K562 (cell line): ENCODE results near the gene LOC128125822.

Source experiments
- ATF1 ChIP-seq, 2 experiments: fragments of 450-650 bp in 1 of 2; IDR thresholded peaks; 2 replicates each; pipeline ENCODE4 v1.6.1; 2016; ENCODE audit warnings: missing compliant biosample characterization in 1 of 2, missing genetic modification characterization in 1 of 2
- FOSL1 ChIP-seq: fragments of 200-800 bp; sonication (Bioruptor generic); conservative IDR thresholded peaks from 2 replicates; pipeline ENCODE4 v1.6.1; 2016; ENCODE audit warnings: missing genetic modification characterization, missing compliant biosample characterization
- GATAD2A ChIP-seq: fragments of 450-650 bp; IDR thresholded peaks from 2 replicates; pipeline ENCODE4 v1.6.1; 2017
- HDAC2 ChIP-seq: fragments of 450-650 bp; IDR thresholded peaks from 2 replicates; pipeline ENCODE4 v1.6.1; 2016; ENCODE audit warnings: mild to moderate bottlenecking
- HEY1 ChIP-seq: fragments of 250-450 bp; sonication (Bioruptor Pico); IDR thresholded peaks from 2 replicates; pipeline ENCODE4 v1.5.0; 2020; ENCODE audit warnings: mild to moderate bottlenecking, moderate library complexity, borderline replicate concordance
- ILK ChIP-seq: fragments of 450-650 bp; IDR thresholded peaks from 2 replicates; pipeline ENCODE4 v1.6.1; 2016; ENCODE audit warnings: missing genetic modification characterization, low read depth, mild to moderate bottlenecking, missing compliant biosample characterization, moderate library complexity, borderline replicate concordance
- IRF1 ChIP-seq: sonication (generic); formaldehyde crosslinking; IDR thresholded peaks from 2 replicates; pipeline ENCODE4 v1.8.0; 2022; ENCODE audit warnings: missing genetic modification reagents, mild to moderate bottlenecking, borderline replicate concordance
- LCOR ChIP-seq: sonication (generic); formaldehyde crosslinking; IDR thresholded peaks from 2 replicates; pipeline ENCODE4 v1.8.0; 2022; ENCODE audit warnings: mild to moderate bottlenecking, missing genetic modification reagents
- NCOA6 ChIP-seq: fragments of 450-650 bp; IDR thresholded peaks from 2 replicates; pipeline ENCODE4 v1.6.1; 2017; ENCODE audit warnings: mild to moderate bottlenecking
- PHB2 ChIP-seq: fragments of 450-650 bp; IDR thresholded peaks from 2 replicates; pipeline ENCODE4 v1.6.1; 2017; ENCODE audit warnings: low read depth
- RBBP5 ChIP-seq: fragments of 200-600 bp; sonication (generic); IDR thresholded peaks from 2 replicates; pipeline ENCODE4 v1.6.1; 2012; ENCODE audit warnings: borderline replicate concordance, mild to moderate bottlenecking, low read length, control low read depth, inconsistent platforms; ENCODE audit not compliant: insufficient read depth, poor library complexity, severe bottlenecking
- RREB1 ChIP-seq: fragments of 250-450 bp; sonication (Bioruptor Pico); IDR thresholded peaks from 2 replicates; pipeline ENCODE4 v1.4.0; 2020
- SRSF7 ChIP-seq: fragments of 200-400 bp; formaldehyde crosslinking; optimal IDR thresholded peaks from 2 replicates; pipeline ENCODE3; 2017; ENCODE audit warnings: mild to moderate bottlenecking, low read depth, low read length
- XRCC3 ChIP-seq: fragments of 450-650 bp; IDR thresholded peaks from 2 replicates; pipeline ENCODE4 v1.6.1; 2017; ENCODE audit warnings: mild to moderate bottlenecking, moderate library complexity
- ZBTB2 ChIP-seq: fragments of 450-650 bp; IDR thresholded peaks from 2 replicates; pipeline ENCODE4 v1.6.1; 2016; ENCODE audit warnings: antibody characterized with exemption
- ZFP36 ChIP-seq: fragments of 150-350 bp; IDR thresholded peaks from 2 replicates; pipeline ENCODE4 v1.6.1; 2018; ENCODE audit warnings: low read length, low read depth; ENCODE audit not compliant: partially characterized antibody
- ZFP91 ChIP-seq: sonication (generic); formaldehyde crosslinking; IDR thresholded peaks from 2 replicates; pipeline ENCODE4 v1.8.0; 2022; ENCODE audit warnings: mild to moderate bottlenecking, missing genetic modification reagents
- ZNF644 ChIP-seq: fragments of 200-800 bp; sonication (Bioruptor generic); IDR thresholded peaks from 2 replicates; pipeline ENCODE4 v1.6.1; 2016; ENCODE audit warnings: low read depth, missing genetic modification characterization, missing compliant biosample characterization
- ZNF668 ChIP-seq: fragments of 250-450 bp; sonication (Bioruptor Pico); IDR thresholded peaks from 2 replicates; pipeline ENCODE4 v1.8.0; 2022; ENCODE audit warnings: mild to moderate bottlenecking, inconsistent platforms
- ZNF766 ChIP-seq: fragments of 200-800 bp; sonication (Bioruptor generic); conservative IDR thresholded peaks from 2 replicates; pipeline ENCODE4 v1.6.1; 2016; ENCODE audit warnings: missing genetic modification characterization, missing compliant biosample characterization

Gene LOC128125822

GRCh38 chr6:63571361-63572043 lies 778 bp upstream of the LOC128125822 start (continued):
- TF ChIP-seq ZFP36 (no peak), ZBTB2 (no peak), GATAD2A (no peak), ILK (tag) (no peak), ZFP91 (CRISPR knock-in tag) (no peak), RBBP5 (no peak), XRCC3 (no peak), NCOA6 (no peak), ATF1 (CRISPR knock-in tag; IDR thresholded peaks at IDR 0.05) (no peak), ATF1 (tag; IDR thresholded peaks at IDR 0.05) (no peak), ZNF644 (tag) (no peak), RREB1 (no peak), IRF1 (CRISPR knock-in tag) (no peak), ZNF766 (CRISPR knock-in tag) (0 out of 2 replicates have a peak, but pooled peaks have one; percentile 8), HDAC2 (no peak), LCOR (CRISPR knock-in tag) (no peak), SRSF7 (no peak), HEY1 (CRISPR knock-in tag) (no peak), FOSL1 (tag) (peak; percentile 70), ZNF668 (CRISPR knock-in tag) (no peak), PHB2 (no peak)
